GM21528 (cell line): ENCODE data around the gene CATSPERE.

Experiments
- ATAC-seq: cut with Tn5 transposase; IDR thresholded peaks from one replicate; pipeline ENCODE4 v1.9.1; 2021; ENCODE audit warnings: mild to moderate bottlenecking, moderate library complexity; ENCODE audit not compliant: unreplicated experiment, low FRiP score

Gene CATSPERE

DNA sequence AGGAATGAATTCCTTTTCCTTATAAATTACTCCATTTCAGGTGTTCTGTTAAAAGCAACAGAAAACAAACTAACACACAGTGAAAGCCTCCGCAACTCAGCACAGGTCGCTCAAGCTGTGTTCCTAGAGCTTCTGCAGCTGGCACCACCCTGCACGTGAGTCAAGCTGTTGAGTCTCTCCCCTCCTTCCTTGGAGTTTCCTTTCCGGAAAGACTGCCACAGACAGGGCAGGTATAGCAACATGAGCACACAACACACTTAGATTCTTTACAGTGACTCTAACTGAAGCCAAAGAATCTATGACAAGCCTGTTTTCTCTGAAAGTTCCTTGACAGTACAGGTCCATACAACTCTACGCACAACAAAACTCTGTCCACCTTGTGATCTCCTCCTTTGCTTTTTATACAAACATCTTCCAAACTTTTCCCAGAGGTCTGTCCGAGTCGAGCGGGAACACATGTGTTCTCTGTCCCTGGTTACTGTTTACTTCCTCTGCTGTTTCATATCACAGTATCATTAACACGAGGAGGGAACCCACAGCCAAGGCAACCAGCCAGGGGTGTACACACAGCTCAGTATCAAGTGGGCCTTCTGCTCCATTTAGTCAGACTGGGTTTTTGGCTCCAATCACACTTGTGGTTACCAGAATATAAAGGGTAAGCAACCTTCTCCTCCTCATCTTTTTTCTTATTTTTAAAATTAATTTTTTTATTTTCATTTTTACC, 153.2 kb downstream of the CATSPERE start:
- ATAC-seq: no peak

DNA sequence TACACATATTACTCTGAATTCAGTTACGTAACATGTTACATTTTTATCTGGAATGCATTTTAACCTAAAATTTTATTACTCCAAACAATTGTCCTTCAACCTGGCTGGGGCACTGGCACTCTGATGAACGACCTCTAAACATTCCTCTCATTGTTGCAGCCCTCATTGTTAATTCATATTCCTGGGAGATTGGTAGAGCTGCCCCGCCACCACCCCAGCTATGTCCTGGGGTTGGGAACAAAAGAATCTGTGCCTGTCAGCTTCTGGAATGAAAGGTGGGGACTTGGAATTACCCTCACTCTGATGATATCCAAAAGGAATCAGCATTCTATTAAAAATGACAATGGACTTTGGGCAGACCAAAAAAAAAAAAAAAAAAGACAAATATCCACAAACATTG, 153.8 kb downstream of the CATSPERE start:
- no peak for ATAC-seq

DNA sequence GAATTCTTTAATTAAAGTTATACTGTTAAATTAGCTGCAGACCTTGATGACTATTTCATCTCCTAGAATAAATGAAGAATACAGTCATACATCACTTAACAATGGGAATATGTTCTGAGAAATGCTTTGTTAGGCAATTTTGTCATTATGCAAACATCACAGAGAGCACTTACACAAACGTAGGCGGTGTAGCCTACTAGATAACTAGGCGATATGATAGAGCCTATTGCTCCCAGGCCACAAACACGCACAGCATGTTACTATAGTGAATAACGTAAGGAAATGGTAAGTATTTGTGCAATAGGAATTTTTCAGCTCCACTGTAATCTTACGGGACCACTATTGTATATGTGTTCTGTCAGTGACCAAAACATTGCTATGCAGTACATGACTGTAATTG, 154.2 kb downstream of the CATSPERE start:
- no peak for ATAC-seq

DNA sequence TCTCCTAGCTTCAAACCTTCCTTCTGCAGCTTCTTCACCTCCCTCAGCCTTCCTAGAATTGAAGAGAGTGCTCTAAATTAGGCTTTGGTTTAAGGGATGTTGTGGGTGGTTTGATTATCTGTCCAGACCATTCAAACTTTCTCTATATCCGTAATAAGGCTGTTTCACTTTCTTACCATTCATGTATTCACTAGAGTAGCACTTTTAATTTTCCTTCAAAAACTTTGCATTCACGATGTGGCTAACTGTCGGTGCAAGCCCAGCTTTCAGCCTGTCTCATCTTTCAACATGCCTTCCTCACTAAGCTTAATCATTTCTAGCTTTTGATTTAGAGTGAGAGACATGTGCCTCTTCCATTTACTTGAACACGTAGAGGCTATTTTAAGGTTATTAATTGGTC, 165.6 kb downstream of the CATSPERE start:
- ATAC-seq: no peak

DNA sequence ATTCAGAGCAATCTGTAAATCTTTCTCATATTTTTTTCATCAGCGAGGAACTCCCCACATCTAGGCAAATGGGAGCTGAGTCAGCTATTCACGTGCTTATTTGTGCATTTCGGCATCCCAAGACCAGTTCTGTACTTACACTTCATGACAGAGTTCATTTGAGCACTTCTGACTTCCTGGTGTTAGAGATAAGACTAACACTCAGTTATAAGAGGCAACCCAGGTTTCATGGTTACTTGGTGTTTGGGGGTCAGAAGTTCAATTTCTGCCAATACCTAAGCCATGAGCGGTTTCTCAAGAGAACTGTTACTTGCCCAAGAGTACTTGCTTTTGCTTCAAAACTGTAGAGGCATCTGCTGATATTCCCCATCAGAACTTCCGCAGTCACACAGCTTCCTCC, 167.7 kb downstream of the CATSPERE start:
- ATAC-seq: no peak

DNA sequence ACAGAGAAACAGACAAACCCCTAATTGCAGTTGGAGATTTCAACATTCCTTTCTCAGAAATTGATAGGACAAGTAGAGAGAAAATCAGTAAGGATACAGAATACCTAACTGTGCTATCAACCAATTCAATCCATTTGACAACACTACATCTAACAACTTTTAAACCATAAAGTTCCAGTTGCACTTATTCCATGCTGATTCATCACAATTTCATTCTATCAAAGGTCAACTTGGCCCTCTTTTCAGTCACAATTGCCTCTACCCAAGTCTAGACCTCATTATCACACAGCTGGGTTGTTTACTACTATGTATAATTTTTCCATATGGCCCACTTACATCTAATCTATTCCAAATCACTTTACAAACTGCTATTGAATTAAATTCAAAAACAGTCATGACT, 172.1 kb downstream of the CATSPERE start:
- no peak for ATAC-seq

DNA sequence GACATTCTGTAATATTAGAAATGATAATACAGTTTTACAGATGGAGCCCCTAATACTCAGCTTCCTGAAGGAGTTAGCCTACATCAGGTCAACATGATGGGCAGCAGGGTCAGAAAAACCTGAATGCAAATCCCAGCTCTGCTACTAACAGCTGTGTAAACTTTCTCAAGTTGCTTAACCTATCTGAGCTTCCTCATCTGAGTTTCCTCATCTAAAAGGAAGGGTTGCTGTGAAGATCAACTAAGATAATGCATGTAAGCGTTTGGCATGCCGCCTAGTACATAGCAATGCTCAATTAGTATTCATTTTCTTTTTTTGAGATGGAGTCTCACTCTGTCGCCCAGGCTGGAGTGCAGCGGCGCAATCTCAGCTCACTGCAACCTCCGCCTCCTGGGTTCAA, 173.5 kb downstream of the CATSPERE start:
- no peak for ATAC-seq

DNA sequence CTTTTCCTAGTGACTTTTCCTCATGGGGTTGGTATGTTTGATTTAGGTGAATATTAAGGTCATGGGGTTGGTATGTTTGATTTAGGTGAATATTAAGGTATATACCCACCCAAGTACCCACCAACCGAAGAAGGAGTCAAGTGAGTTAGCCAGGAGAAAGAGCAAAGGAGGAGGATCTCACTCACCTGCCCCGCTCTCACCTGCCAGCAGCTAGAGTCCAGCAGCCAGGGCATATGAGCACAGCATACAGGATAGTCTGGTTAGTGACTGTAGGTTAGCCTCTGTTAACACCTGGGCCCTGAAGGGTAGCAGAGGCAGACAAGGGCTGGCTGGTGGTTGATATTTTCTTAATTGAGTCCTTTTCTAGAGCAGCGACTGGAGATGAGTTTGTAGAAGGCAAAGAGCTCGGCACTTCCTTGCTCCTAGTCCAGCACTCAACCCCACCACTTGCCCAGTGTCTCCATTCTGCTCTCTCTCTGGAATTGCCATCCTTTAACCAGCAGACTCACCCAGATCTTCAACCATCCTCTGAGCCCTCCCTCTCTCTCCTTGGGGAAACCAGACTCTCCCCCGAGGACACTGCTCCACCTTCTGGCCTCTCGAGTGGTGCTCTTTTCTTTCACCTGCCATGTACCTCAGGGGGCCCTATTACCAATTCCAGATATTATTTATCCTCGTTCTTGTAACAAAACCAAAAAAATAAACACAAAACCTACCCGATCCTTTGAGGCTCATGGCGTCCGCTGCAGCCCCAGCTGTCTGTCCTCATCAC, 175.6 kb downstream of the CATSPERE start:
- ATAC-seq: no peak

DNA sequence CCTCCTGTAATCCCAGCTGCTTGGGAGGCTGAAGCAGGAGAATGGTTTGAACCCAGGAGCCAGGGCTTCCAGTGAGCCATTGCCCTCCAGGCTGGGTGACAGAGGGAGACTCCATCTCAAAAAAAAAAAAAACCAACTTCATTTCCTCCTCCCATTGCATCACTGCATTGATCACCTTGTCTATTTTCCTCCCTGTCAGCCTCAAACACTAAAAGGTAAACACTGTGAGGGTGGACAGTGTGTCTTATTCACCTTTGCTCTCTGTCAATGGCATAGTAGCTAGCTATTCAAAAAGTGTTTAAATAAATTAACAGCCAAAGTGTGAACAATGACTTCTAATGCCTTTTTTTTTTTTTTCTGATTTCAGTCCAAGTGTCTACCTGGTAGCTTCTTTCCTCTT, 178.5 kb downstream of the CATSPERE start:
- ATAC-seq: no peak

DNA sequence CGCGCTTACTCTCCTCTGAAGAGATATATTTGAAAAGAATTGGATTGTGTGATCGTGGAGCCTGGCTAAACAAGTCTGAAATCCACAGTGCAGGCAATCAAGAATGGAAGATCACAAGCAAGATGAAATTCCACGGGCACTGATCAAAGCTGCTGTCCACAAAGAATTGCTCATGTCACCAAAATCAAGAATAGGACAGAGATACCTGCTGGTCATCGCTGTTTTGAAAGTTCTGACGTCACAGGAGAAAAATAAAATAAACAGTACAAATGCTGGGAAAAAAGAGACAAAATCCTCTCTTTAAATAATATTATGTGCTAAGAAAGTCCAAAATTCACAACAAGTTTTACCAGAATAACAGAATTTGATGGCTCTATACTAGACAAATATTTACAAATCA, 179.8 kb downstream of the CATSPERE start:
- ATAC-seq: no peak

DNA sequence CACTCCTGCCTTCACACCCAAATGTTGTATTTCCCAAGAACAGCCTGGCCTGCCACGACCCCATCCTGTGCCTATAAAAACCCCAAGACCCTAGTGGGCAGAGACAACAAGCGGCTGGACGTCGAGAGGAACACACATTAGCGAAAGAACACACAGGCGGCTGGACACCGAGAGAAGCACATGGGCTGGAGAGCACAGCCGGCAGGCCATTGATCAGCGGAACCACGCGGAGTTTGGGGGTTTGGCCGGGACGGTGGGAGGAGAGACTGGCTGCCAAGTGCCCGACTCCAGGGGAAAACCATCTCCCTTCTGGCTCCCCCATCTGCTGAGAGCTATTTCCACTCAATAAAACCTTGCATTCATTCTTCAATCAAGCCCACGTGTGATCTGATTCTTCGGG, 181.5 kb downstream of the CATSPERE start:
- no peak for ATAC-seq

DNA sequence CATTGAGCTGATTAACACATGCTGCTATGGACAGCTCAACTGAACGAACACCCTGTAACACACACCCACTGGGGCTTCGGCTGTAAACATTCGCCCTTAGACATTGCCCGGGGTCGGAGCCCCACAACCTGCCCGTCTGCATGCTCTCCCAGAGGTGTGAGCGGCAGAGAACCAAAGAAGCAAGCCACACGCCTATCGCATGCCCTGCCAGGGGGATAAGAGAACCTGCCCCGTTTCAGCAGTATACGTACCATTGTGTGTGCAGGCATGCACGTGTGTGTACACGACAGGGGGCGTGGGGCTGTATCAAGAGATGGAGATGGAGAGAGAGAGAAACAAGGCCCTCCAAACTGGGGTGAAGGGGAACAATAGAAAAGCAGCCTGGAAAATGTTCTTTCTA, 181.9 kb downstream of the CATSPERE start:
- ATAC-seq: no peak

DNA sequence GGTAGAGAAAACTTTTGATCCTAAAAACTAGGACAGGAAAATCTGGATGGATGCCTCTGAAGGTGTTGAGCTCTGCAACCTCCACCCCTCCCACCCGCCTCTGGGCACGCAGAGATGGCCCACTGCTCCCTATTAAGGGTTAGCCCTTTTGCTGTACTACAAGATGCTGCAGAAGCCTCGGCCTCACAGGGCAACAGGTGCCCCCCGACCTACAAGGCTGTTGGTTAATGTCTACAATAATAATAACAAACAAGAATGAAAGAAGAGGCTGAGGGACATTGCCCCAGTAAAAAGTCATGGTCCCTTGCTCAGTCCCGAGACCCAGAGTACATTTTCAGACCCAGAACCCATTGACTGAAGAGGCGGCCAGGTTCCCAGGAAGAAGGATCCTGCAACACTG, 184.3 kb downstream of the CATSPERE start:
- no peak for ATAC-seq

DNA sequence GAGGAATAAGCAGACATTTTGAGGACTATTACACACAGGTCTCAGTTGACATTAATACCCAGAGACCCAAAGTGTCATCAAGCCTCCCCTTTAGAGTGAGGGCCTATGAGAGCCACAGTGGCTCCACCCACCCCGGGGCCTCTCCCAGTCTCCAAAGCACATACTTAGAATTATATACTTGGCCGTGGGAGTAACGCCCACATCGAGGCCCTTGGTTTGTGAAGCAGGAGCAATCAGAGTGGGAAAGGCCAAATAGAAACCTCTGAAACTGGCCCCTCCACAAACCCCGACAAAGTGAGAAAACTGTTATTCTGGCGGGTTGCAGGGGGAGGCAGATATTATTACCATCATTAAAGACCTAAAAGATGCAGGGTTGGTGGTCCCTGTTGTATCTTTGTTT, 184.8 kb downstream of the CATSPERE start:
- ATAC-seq: no peak

DNA sequence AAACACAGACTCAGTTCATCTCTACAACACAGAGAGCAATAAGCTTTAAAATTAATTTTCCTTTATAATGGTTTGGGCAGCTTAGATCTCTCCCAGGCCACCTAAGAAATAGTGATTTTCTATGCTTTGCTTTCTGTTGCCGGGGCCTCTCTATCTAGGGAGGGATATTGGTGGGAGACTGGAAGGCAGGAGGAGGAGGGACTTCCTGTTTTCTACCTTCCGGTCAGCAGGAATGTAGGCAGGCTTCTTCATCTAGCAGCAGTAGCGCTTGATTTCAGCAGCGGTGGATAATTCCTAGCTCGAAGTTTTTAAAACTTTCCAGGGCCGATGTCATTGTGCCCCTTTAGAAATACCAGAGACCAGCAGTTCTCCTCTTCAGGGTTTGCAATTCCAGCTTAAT, 186.7 kb downstream of the CATSPERE start:
- ATAC-seq: no peak

DNA sequence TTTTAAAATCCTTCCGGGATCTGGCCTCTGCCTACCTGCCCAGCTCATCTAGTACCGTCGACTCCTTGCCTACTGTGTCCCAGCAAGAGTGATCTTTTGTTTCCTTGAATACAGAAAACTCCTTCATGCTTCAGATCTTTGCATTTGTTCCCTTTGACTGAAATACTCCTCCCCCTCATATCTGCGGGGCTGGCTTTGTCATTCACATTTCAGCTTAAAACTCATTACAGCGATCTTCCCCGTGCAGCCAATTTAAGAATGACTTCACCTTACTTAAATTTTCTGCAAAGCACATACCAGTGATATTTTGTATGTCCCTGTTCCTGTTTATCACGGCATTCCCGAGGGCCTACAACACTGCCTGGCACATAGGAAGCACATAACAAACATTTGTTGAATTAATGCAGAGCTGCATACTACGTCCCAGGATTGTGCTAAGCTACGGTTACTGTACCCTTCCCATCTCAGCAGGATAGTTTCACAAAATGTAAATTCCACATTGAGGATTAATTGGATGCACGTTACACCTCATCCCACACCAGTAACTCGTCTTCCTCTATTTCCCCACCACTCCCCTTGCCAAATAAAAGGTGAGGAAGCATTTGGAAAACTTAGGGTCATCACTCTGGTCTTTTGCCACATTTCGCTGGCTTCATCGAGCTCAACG, 191.0 kb downstream of the CATSPERE start:
- no peak for ATAC-seq

DNA sequence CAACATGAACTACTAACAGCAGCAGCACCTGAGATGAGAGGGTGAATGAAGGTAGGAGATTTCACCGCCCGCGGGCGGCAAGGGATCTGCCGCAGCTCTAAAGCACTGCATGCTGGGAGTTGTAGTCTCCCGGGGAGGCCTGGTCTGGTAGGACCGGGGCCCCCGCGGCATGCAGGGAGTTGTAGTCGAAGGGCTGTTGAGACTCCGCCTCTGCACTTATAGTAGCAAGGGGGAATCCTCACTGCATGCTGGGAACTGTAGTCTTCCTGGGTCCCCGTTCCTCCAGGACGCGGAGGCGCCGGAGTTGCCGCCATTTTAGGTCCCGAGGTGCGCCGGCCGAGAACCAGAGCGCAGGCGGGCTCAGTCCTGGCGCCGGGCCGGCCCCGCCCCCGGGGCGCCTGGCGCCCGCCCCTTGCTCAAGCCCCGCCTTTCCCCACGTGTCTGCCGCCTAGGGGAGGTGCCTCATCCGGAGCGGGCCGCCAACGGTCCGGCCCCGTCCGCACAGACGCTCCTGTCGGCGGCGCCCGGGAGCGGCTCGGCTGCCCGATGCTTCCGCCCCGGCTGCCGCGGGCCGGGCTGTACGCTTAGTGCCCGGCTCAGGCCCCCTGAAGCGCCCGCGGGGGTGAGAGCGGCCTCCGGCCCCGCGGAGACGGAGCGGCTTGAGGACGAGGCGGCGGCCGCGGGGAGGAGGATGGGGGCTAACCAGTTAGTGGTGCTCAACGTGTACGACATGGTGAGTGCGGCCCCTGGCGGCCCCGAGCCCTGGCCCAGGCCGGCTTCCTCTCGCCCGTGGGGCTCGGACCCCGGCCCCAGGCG, 191.8 kb downstream of the CATSPERE start, which contains the start of gene DESI2:
DESI2 (plus strand) TSS at position 504 of the 816 bp plus-strand sequence; CDS start at position 692, 188 bp downstream.
- ATAC-seq: peak; percentile 98

DNA sequence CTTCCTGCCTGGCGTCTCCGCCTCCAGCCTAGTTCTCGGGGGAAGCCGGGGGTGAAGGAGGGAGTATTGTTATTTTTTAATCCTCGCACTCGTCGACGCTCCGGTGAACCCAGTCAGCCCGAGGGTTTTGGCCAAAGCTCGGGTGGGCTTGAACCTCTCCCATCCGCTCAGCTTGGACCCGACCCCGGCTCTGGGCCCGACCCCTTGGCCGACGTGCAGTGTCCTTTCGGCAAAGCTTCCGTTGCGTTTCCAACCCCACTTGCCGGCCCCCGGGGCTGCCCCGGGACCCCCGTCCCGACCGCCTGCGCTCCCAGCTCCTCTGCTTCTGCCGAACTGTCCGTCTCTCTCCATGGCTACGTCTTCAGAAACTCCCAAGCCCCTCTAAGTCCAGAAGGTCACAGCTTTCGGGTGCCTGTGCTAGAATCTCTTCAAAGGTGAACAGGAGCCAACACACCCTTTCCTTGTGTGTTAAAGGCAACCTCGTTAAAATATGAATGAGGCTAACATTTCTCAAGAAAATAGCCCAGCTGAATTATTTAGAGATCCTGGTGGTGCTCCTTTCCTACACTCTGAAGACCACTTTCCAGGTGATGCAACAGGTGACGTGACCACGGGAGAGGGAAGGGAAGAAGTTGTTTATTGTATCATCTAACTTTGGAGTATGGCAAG, 192.5 kb downstream of the CATSPERE start:
- ATAC-seq: no peak

DNA sequence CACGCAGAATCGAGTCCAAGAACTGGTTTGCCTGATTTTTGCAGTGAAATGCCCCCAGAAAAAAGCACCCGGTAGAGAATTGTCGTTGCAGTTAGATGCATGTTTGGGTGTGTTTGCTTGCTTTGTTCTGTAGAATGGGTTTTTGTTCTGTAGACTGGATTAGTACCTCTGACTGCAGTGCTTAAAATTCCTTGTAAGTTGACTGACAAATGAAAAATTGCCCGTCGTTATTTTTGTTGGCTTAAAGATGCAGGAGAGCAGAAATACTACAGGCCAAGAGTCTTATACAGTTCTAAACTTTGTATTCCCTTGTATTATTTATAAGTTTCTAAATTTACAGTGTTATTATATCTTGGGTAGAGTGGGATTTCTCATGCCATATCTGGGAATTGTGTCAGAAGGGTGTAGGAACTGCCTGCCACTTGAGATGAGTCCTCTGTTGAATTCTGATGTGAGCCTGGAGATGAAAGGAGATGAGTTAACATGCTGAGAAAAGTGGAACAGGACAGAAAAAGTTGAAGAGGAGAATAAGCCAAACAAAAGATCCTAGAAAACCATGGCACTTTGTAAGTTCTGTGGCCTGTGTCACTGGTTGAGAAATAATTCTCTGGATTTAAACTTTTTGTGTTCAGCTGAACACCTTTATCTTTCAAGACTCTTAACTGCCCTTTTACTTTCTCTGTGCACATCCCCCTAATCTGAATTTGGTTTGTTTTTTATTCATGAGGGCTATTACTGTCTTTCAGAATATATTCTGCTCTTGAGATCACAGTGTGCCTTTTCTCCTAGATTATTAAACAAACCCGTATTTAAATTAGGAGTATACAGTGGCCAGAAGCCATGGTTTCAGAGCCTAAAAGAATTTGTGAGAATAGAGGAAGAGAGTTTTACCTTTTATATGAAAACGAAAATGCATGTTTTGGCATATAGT, 193.3 kb downstream of the CATSPERE start:
- ATAC-seq: no peak
